Measurements from ENCODE around the gene ALOX5AP.

Gene ALOX5AP

GRCh38 chr13:30800107-30800506, 64.8 kb downstream of the ALOX5AP start:
- TF ChIP-seq CTCF (IDR thresholded peaks at IDR 0.05; ENCODE audit: insufficient read depth, low read depth, low read length, missing control alignments), result no peak
- DNase-seq (ENCODE audit: low read depth), result no peak
- H3K4me3 ChIP-seq (ENCODE audit: low read depth, low read length), result no peak overlapping the region

- TF ChIP-seq CTCF (IDR thresholded peaks at IDR 0.05; ENCODE audit: insufficient read depth, low read depth, low read length, missing control alignments), result no peak
- no peak overlapping the region for H3K4me3 ChIP-seq (ENCODE audit: low read depth, low read length)
- no peak for DNase-seq (ENCODE audit: low read depth)
Observed at GRCh38 chr13:30802501-30802900, 67.2 kb downstream of the ALOX5AP start.

GRCh38 chr13:30802953-30803478, 67.7 kb downstream of the ALOX5AP start:
- peak; percentile 90 for TF ChIP-seq CTCF (IDR thresholded peaks at IDR 0.05; ENCODE audit: insufficient read depth, low read depth, low read length, missing control alignments)
- H3K4me3 ChIP-seq (ENCODE audit: low read depth, low read length), result no peak overlapping the region
- peak; percentile 85 for DNase-seq (ENCODE audit: low read depth)

- no peak overlapping the region for H3K4me3 ChIP-seq (ENCODE audit: low read depth, low read length)
- DNase-seq (ENCODE audit: low read depth), result no peak
- no peak for TF ChIP-seq CTCF (IDR thresholded peaks at IDR 0.05; ENCODE audit: insufficient read depth, low read depth, low read length, missing control alignments)
Observed at GRCh38 chr13:30803749-30804148, 68.4 kb downstream of the ALOX5AP start.

- no peak for TF ChIP-seq CTCF (IDR thresholded peaks at IDR 0.05; ENCODE audit: insufficient read depth, low read depth, low read length, missing control alignments)
- no peak overlapping the region for H3K4me3 ChIP-seq (ENCODE audit: low read depth, low read length)
- DNase-seq (ENCODE audit: low read depth), result no peak
Observed at GRCh38 chr13:30804474-30804873, 69.1 kb downstream of the ALOX5AP start.

- no peak for DNase-seq (ENCODE audit: low read depth)
- no peak overlapping the region for H3K4me3 ChIP-seq (ENCODE audit: low read depth, low read length)
- no peak for TF ChIP-seq CTCF (IDR thresholded peaks at IDR 0.05; ENCODE audit: insufficient read depth, low read depth, low read length, missing control alignments)
Observed at GRCh38 chr13:30805132-30805537, 69.8 kb downstream of the ALOX5AP start.

- no peak overlapping the region for H3K4me3 ChIP-seq (ENCODE audit: low read depth, low read length)
- DNase-seq (ENCODE audit: low read depth), result no peak
- no peak for TF ChIP-seq CTCF (IDR thresholded peaks at IDR 0.05; ENCODE audit: insufficient read depth, low read depth, low read length, missing control alignments)
Observed at GRCh38 chr13:30805603-30806011, 70.3 kb downstream of the ALOX5AP start.
